ENCODE measurements around the gene INPP5A. TPM values are rescaled to one million over a fixed set of nuclear protein-coding genes. Genes with fewer than 3 reads are reported as not detected.

The INPP5A gene
- total and polyA plus RNA-seq, 11 donors: 38.6 to 179 (median 102) TPM

- ATAC-seq: no peak
- 77 to 88% (median 83%) methylated on average over 12 to 18 of the region's 18 CpGs for WGBS, 4 donors
- peaks cover 0 to 8% (median 0%) of the 10 kb centered on the region in 12 donors for H3K9me3 ChIP-seq
- H3K4me1 ChIP-seq: peaks cover 0 to 9% (median 0%) of the 10 kb centered on the region in 12 donors
- H3K27ac ChIP-seq: no peak overlapping the region
- no peak overlapping the region for H3K4me3 ChIP-seq
- no peak for TF ChIP-seq POLR2A (IDR thresholded peaks at IDR 0.05)
- no peak for TF ChIP-seq CTCF (IDR thresholded peaks at IDR 0.05)
- H3K36me3 ChIP-seq: peaks cover 0 to 64% (median 24%) of the 10 kb centered on the region in 9 donors
- DNase-seq: no peak
- intact Hi-C loops (cut with DNase I): loop anchor here in 5 of 10 donors (5.0 to 10.0 kb wide), 4 partner anchors 131 to 468 kb away; partner anchors contain the start of gene NKX6-2 (in 3 of the 5)
- no peaks in the 10 kb centered on the region for H3K27me3 ChIP-seq
Measured at GRCh38 chr10:132656283-132657126, 118.9 kb downstream of the INPP5A start.

- H3K4me3 ChIP-seq: no peak overlapping the region
- TF ChIP-seq CTCF (IDR thresholded peaks at IDR 0.05) (no peak), POLR2A (IDR thresholded peaks at IDR 0.05) (no peak)
- peaks cover 0 to 62% (median 22%) of the 10 kb centered on the region in 9 donors for H3K36me3 ChIP-seq
- H3K27ac ChIP-seq: no peak overlapping the region
- intact Hi-C loops (cut with DNase I): loop anchor here in 5 of 10 donors (5.0 to 10.0 kb wide), 4 partner anchors 130 to 468 kb away; partner anchors contain the start of gene NKX6-2 (in 3 of the 5)
- H3K9me3 ChIP-seq: peaks cover 0 to 11% (median 0%) of the 10 kb centered on the region in 12 donors
- peaks cover 0 to 9% (median 0%) of the 10 kb centered on the region in 12 donors for H3K4me1 ChIP-seq
- no peak for DNase-seq
- H3K27me3 ChIP-seq: no peaks in the 10 kb centered on the region
- 93 to 96% (median 94%) methylated on average over 11 to 18 of the region's 18 CpGs for WGBS, 4 donors
- no peak for ATAC-seq
Measured at GRCh38 chr10:132657127-132657706, 119.6 kb downstream of the INPP5A start.

GRCh38 chr10:132657748-132658147 lies 120.2 kb downstream of the INPP5A start:
- DNase-seq (no peak), ATAC-seq (no peak)
- Histone ChIP-seq H3K4me1 (peaks cover 0 to 9% (median 0%) of the 10 kb centered on the region in 12 donors), H3K36me3 (peaks cover 0 to 62% (median 19%) of the 10 kb centered on the region in 9 donors), H3K27me3 (no peaks in the 10 kb centered on the region), H3K27ac (no peak overlapping the region), H3K9me3 (peaks cover 0 to 11% (median 0%) of the 10 kb centered on the region in 12 donors), H3K4me3 (no peak overlapping the region)
- 90 to 92% (median 91%) methylated on average over 16 of the region's 16 CpGs for WGBS, 4 donors
- intact Hi-C loops (cut with DNase I): loop anchor here in 5 of 10 donors (5.0 to 10.0 kb wide), 4 partner anchors 130 to 467 kb away; partner anchors contain the start of gene NKX6-2 (in 3 of the 5)
- TF ChIP-seq POLR2A (IDR thresholded peaks at IDR 0.05) (no peak), CTCF (IDR thresholded peaks at IDR 0.05) (no peak)
